Measurements from ENCODE around the gene DHX34.
"Not testable (repeated sequence)": the region's sequence is repeated elsewhere in the genome, so short reads cannot be mapped to it uniquely, and the experiment has no call there.

The DHX34 gene

DNA sequence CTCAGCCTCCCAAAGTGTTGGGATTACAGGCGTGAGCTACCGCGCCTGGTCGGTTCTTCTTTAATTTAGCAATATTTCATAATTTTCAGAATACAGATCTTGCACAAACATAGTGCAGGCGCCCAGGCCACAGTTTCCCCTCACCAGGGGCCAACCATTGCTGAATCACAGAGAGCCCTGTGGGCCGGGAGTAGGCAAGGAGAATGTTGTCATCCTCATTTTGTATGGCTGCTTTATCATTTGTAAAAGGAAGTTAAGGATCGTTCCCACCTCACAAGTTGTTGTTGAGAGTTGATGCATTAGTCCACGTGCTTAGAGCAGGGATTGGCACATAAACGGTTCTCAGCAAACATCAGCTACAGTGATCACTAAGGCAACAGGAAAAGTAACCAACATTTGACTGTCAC lies 40.0 kb downstream of the DHX34 start:
- DNase-seq (ENCODE audit: low read depth), result no peak

DNA sequence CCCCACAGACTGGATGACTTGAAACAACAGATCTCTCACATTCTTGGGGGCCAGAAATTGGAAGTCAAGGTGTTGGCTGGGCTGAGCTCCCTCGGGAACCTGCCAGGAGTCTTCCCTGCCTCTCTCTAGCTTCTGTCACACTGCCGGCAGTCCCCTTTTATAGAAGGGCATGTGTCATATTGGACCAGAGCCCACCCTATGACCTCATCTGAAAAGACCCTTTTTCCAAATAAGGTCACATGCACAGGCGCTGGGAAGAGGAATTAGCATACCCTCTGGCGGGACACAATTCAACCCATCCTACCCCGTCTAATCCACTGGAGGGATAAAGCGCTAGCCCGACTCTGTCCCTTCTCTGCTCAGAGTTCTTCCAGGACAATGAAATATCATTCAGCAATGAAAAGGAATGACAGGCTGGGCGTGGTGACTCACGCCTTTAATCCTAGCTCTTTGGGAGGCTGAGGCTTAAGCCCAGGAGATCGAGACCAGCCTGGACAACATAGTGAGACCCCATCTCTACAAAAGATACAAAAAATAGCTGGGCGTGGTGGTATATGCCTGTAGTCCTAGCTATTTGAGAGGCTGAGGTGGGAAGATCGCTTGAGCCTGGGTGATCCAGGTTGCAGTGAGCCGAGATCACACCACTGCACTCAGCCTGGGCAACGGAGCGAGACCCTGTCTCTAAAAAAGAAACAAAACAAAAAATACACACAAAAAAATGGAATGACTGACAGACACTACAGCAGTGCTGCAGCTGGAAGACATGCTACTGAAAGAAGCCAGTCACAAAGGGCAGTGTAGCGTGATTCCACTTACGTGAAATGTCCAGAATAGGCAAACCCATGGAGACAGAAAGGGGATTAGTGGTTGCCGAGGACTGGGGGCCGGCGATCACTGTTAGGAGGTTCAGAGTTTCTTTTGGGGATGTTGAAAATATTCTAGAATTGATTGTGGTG lies 41.7 kb downstream of the DHX34 start:
- DNase-seq (ENCODE audit: low read depth), result no peak

DNA sequence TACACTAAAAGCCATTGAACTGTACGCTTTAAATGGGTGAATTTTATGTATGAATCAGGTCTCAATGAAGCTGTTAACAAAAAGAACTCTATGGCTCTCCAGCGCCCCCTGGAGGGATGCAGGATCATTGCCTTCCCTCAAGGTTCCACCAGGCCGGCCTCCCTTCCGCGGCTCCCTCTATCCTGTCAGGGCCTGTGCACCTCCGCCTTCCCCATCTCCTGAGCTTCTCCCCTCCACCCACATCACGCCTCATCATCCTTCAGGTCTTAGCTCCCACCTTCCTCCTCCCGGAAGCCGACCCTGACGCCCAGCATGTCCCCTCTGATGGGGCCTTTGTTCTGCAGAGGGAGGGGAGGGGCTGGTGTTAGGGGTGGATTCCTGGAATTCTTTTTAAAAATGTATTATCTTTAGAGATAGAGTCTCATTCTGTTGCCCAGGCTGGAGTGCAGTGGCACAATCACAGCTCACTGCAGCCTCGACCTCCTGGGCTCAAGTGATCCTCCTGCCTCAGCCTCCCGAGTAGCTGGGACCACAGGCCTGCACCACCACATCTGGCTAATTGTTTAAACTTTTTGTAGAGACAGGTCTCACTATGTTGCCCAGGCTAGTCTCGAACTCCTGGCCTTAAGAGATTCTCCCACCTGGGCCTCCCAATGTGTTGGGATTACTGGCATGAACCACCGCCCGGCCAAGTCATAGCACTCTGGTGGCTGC lies 42.6 kb downstream of the DHX34 start:
- no peak for DNase-seq (ENCODE audit: low read depth)

DNA sequence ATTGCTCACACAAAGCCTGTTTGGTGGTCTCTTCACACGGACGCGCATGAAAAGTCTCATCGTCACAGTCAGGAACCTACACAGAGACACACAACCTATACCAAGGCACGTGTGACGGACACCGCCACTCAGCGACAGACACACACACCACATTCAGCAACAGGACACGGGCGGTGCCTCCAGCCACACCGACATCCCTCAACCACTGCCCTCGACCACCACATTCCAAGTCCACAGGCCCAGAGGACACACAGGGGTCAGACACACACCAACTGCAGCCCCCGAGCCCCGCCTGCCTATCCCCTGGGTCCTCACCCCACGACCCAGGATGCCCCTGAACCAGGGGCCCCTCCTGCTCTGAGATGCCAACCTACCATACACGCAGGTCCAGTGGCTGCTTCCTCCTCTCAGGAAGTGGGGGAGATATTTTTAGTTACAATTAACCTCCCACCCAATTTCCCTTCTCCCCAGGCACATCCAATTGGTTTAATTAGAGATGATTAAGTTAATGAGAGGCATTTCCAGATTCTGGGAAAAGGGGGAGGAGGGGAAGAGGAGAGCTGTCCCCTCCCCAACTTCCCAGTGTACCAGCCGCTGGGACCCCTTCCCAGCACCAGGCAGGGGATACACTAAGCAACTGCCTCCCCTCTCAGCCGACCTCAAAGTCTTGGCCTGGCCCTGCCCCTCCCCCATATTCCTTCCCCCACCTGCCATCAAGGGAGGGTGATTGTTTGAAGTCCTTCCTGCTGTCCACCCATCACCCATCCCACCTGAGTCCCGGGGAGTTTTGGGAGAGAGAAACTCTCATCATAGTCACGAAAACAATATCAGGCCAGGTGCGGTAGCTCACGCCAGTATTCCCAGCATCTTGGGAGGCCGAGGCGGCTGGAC lies 49.8 kb downstream of the DHX34 start:
- DNase-seq (ENCODE audit: low read depth), result no peak

DNA sequence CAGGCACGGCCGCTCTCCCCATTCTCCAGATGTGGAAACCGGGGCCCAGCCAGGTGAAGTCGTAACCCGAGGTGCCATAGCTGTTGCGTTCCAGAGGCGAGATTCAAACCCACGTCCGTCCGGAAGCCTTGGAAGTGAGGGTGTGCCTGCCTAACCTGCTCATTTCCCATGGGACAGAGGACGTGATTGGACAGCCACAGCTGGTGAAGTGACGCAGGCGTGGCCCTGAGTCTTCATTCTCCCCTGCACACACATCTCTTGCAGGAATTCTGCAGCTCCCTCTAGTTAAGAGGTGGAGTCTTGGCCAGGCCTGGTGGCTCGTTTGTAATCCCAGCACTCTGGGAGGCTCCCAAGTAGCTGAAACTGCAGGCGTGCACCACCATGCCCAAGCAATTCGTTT lies 53.4 kb downstream of the DHX34 start:
- no peak for DNase-seq (ENCODE audit: low read depth)

DNA sequence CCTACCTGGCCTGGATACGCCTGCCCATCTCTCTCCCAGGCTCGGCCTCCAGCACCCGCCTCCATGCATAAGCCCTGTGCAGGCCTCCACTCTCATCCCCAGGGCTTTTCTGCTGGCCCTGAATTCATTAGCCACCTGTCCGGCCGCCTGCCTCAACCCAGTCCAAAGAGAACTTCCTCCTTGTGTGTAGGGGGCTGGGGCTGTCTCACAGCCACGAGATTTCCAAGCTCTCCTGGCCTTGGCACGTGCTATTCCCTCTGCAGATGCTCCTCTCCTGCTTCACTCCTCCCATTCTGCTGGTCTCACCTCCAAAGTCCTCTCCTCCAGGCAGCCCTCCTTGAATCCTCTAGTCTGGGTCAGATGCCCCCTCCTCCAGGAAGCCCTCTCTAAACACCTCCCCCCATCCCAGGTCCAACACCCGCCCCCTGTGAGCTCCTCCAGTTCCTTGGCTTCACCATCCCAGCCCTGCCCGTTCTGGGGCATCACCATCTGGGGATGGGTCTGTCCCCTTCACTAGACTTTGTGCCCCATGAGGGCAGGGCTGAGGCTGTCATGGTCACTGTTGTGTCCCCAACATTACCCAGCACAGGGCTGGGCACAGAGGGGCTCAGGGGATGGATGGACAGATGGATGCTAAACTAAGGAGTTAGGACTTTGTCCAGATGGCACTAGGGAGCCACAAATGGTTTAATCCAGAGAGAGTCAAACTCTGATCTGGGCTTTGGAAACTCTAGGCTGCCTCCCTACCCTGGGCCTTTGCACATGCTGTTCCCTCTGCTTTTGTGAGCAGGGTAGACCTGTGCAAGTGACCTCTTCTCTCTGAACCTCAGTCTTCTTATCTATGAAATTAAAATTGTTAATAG lies 55.5 kb downstream of the DHX34 start:
- DNase-seq (ENCODE audit: low read depth), result no peak

DNA sequence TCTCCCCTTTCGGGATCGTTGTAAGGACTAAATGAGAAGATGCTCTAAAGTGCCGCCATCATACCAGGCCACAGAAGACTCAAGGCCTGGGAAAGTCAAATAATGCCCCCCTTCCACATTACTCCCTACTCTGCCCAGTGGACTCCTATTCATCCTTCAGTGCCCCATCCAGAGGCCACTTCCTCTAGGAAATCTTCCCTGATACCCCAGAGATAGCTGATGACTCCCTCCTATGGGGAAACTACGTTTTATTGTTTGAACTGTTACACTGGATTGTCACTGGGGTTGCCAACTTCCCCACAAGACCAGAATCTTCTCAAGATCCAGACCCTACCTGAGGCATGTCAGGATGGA lies 56.1 kb downstream of the DHX34 start:
- DNase-seq (ENCODE audit: low read depth), result no peak

DNA sequence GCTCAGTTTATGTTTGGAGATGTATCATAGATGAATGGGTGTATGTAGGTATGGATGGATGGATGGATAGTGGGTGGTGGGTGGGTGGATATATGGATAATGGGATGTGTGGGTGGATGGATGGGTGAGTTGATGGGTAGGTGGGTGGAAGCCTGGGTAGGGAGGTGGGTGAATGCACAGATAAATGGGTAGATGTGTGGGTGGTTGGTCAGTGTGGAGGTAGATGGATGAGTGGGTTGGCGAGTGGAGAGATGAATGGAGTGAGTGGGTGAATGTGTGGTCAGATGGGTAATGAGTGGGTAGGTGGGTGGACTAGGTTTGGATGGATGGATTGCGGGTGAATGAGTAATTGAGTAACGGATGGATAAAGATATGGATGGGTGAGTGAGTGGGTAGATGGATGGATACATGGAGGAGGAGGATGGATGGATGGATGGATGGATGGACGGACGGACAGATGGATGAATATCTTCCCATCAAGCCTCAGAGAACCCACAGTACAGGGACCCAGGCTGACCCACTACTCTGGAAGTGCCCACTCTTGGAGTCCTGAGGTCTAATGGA lies 56.8 kb downstream of the DHX34 start:
- DNase-seq (ENCODE audit: low read depth), result no peak

DNA sequence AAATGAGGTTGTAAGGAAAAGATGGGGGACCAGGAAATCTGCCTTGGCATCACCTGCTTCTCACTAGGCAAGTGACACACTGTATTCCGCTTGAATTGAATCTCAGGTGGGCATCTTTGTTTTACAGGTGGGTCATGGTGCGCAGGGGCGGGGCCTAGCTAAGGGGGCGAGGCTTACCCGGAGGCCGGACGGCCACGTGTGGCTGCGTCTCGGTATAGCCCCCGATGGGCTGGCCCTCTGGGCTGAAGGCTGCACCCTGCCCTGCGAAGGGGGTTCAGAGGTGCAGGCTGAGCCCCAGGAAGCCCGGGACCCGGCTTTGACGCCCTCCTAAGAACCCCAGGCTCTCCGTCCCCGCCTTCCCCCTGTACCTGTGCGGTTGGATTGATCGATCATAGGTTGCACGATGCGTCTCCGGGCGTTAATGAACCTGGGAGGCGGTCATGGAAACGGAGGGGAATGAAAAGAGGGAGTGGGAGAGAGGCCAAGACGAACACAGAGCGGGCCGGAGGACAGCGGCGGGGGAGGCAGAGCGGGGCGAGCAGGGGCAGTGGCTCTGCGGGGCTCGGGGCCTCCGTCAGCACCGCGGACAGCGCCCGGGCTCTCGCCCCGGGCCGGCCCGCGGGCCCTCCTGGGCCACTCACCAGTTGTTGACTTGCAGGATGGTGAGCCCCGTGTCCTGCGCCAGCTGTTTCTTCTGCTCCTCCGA lies 57.7 kb downstream of the DHX34 start:
- DNase-seq (ENCODE audit: low read depth), result no peak

DNA sequence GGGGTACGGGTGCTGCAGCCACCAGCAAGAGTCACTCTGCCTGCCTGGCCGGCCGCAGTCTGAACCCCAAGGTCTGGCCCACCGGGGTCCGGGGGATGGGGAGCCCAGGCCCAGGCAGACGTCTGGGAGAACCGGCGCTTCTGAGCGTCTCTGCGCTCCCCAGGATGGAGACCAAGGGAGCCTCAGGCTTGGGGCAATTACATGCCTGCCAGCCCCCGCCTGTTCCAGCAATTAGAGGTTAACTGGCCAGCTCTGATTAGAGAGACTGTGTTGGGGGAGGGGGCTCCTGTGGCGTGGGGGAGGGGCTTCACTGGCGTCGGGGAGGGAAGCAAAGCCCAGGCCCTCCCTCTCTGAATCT lies 58.3 kb downstream of the DHX34 start:
- no peak for DNase-seq (ENCODE audit: low read depth)

DNA sequence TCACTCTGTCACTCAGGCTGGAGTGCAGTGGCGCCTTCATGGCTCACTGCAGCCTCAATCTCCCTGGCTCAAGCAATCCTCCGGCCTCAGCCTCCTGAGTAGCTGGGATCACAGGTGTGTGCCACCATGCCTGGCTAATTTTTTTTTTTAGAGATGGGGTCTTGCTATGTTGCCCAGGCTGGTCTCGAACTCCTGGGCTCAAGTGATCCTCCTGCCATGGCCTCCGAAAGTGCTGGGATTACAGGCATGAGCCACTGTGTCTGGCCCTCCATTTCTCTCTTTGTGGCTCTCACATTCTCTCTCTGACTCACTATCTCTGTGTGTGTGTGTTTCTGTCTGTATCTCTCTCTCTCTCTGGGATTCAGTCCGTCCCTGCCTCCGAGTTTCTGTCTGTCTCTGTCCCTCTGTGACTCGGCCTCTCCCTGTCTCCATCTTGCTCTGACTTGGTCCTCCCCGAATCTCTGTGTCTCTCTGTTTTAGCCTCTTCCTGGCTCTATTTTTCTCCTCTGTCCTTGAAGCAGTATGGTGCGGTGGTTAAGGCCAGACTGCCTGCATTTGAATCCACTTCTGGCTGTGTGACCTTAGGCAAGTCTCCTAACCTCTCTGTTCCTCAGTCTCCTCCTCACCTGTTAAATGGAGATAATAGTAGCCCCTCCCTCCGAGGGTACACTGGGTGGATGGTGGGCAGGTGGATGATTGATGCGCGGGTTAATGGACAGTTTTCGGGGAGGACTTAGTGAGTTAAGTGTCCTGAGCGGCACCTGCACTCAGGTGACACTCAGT lies 59.2 kb downstream of the DHX34 start:
- no peak for DNase-seq (ENCODE audit: low read depth)

DNA sequence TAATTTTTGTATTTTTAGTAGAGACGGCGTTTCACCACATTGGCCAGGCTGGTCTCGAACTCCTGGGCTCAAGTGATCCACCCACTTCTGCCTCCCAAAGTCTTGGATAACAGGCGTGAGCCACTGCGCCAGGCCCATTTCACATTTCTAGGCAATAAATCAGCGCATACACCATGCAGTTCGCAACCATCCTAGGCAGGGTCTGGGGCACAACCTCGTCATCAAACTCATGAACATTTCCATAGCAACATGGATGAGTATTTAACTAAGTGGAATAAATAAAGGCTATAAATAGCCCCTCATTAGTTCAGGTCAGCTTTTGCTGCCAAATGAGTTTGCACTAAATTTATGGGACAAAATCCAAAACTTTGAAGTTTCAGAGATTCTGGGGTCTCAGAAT lies 62.0 kb downstream of the DHX34 start:
- no peak for DNase-seq (ENCODE audit: low read depth)

DNA sequence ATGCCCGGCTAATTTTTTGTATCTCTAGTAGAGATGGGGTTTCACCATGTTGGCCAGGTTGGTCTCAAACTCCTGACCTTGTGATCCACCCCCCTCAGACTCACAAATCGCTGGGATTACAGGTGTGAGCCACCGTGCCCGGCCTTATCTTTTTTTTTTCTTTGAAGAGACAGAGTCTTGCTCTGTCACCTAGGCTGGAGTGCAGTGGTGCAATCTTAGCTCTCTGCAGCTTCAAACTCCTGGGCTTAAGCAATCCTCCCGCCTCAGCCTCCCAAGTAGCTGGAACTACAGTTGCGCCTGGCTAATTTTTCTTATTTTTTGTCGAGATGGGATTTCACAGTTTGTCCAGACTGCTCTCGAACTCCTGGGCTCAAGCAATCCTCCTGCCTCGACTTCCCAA lies 62.6 kb downstream of the DHX34 start:
- not testable (repeated sequence) for DNase-seq (ENCODE audit: low read depth)

DNA sequence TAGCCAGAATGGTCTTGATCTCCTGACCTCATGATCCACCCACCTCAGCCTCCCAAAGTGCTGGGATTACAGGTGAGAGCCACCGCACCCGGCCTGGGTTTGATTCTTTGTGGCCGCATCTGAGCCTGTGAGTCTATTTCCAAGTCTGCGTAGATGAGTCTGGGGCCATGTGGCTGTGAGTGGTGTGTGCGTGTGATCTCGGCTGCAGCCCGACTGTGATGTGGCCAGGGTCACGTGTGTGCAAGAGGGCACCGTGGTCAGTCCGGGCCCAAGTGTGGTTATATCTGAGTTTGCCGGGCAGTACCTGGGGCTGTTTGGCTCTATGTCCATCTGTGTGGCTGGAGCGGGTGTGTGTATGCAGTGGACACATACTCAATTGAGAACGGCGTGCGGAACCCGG lies 64.8 kb downstream of the DHX34 start:
- no peak for DNase-seq (ENCODE audit: low read depth)

DNA sequence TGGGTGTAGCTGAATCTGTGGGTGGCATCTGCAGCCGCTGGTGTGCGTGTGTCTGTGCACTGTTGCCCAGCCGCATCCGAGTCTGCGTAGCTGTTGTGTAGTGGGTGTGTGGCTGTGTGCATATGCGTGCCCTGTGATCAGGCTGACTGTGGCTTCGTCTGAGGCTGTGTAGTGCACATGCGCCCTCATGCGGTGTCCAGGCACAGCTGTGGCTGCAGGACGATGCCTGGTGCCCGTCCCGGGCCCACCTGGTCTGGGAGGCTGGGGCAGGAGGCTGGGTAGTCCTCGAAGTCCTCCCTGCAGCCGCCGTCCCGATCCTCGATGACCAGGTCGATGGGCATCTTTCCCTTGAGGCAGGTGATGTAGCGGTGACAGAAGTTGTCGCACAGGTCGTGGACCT lies 65.4 kb downstream of the DHX34 start:
- DNase-seq (ENCODE audit: low read depth), result no peak

DNA sequence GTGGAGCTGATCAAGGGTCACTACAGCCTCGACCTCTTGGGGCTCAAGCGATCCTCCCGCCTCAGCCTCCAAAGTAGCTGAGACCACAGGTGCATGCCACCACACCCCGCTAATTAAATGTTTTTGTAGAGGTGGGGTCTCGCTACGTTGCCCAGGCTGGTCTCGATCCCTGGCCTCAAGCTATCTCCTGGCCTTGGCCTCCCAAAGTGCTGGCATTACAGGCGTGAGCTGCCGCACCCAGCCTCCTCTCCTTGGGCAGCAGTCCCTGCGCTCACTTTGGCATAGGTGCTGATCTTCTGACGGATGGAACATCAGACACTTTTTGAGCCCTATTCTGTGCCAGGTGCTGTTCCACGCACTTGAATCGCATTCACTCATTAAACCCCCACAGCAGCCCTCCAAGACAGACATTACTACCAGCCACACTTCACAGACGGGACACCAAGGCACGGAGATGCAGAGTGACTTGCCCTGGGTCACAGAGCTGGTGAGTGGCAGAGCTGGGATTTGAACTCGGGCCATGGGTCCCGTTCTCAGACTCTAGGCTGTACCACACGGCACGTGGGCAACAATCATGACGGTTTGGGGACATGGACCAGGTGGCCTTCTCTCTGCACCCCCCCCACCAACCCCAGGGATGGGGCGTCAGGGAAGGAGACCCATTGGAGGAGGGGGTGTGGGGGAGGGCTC lies 67.0 kb downstream of the DHX34 start:
- DNase-seq (ENCODE audit: low read depth), result no peak

DNA sequence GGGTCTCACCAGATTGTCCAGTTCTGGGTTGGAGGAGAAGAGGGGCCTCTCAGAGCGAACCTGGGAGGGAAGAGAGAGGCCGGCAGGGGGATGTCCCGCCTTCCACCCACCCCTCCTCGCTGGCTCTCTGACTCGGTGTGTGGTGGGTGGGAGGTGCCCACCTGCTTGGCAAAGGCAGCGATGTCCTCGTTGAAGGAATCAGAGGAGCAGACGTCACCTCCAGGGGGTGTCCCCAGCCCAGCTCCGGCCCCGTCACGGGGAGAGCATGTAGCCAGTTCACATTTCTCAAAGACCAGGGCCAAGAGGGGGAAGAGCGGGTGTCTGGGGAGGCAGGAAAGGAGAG lies 67.5 kb downstream of the DHX34 start:
- DNase-seq (ENCODE audit: low read depth), result no peak

DNA sequence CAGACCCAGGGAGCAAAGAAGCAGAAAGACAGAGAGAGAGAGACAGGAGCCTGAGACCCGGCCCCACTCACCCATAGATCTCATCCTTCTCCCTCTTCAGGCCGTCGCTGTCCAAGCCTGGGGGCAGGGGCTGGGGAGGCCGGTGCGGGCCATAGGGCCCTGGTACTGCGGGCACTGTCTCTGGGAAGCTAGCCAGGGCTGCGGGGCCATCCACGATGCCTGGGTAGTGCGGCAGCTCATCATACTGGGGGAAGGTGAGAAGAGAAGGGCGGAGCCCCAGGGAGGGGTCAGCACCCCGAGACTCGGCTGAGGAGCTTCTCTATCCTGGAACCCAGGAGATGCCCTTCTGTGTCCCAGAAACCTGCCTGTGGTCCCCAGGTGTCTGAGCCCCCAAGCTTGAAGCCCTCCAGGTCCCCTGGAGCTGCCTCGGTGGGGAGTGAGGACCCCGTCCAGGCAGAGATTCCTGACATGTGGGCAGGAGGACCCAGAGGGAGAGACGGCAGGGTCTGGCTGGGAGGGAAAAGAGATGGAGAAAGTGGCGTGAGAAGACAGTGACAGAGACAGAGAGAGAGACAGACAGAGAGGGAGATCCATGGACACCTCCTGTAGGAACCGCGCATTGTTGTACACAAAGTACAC lies 68.1 kb downstream of the DHX34 start:
- DNase-seq (ENCODE audit: low read depth), result no peak

Data from GM04503 (cell line).